HUES6 (cell line): ENCODE results near the gene ADGRL3.

ENCODE experiments used
- H3K27ac ChIP-seq: 2 replicates; pipeline ENCODE4 v1.7.0; 2013; ENCODE audit warnings: low read depth, mild to moderate bottlenecking, low read length, inconsistent platforms
- H3K27me3 ChIP-seq: 2 replicates; pipeline ENCODE4 v1.6.1; 2013; ENCODE audit warnings: low read length; ENCODE audit not compliant: control insufficient read depth, insufficient read depth
- H3K36me3 ChIP-seq: 2 replicates; pipeline ENCODE4 v1.6.1; 2013; ENCODE audit warnings: low read length; ENCODE audit not compliant: control insufficient read depth, insufficient read depth
- H3K4me1 ChIP-seq: 2 replicates; pipeline ENCODE4 v1.6.1; 2013; ENCODE audit warnings: low read length; ENCODE audit not compliant: control insufficient read depth, insufficient read depth
- H3K4me3 ChIP-seq: 2 replicates; pipeline ENCODE4 v1.5.1; 2013; ENCODE audit warnings: low read depth, low read length
- H3K9ac ChIP-seq: one replicate; pipeline ENCODE4 v1.6.1; 2013; ENCODE audit warnings: mild to moderate bottlenecking, low read length
- H3K9me3 ChIP-seq: 2 replicates; pipeline ENCODE4 v1.6.1; 2013; ENCODE audit warnings: low read depth, low read length; ENCODE audit not compliant: control insufficient read depth, insufficient read depth

ADGRL3 gene

GRCh38 chr4:61571761-61572559 is 371.8 kb downstream of the ADGRL3 start:
- Histone ChIP-seq H3K4me3 (no peak overlapping the region), H3K9ac (no peak overlapping the region), H3K27ac (no peak overlapping the region), H3K27me3 (no peaks in the 10 kb centered on the region), H3K9me3 (no peaks in the 10 kb centered on the region), H3K4me1 (no peaks in the 10 kb centered on the region), H3K36me3 (no peaks in the 10 kb centered on the region)

- no peaks in the 10 kb centered on the region for H3K27me3 ChIP-seq
- no peak overlapping the region for H3K9ac ChIP-seq
- H3K4me1 ChIP-seq: no peaks in the 10 kb centered on the region
- no peak overlapping the region for H3K4me3 ChIP-seq
- H3K27ac ChIP-seq: no peak overlapping the region
- H3K9me3 ChIP-seq: no peaks in the 10 kb centered on the region
- no peaks in the 10 kb centered on the region for H3K36me3 ChIP-seq
These were observed 375.7 kb downstream of the ADGRL3 start for GRCh38 chr4:61575796-61576195.

- no peak overlapping the region for H3K4me3 ChIP-seq
- H3K4me1 ChIP-seq: peaks cover 5% of the 10 kb centered on the region; the same call in 1 of the 2 replicates
These were observed 379.7 kb downstream of the ADGRL3 start for GRCh38 chr4:61579786-61580185.

GRCh38 chr4:61580721-61581377 is 380.7 kb downstream of the ADGRL3 start:
- Histone ChIP-seq H3K36me3 (no peaks in the 10 kb centered on the region), H3K27me3 (no peaks in the 10 kb centered on the region), H3K9ac (no peak overlapping the region), H3K27ac (no peak overlapping the region), H3K4me3 (no peak overlapping the region), H3K9me3 (no peaks in the 10 kb centered on the region), H3K4me1 (peaks cover 5% of the 10 kb centered on the region; the same call in 1 of the 2 replicates)

More at GRCh38 chr4:61579786-61580185, 379.7 kb downstream of the ADGRL3 start:
- Histone ChIP-seq H3K27me3 (no peaks in the 10 kb centered on the region), H3K9me3 (no peaks in the 10 kb centered on the region), H3K9ac (no peak overlapping the region), H3K36me3 (no peaks in the 10 kb centered on the region), H3K27ac (no peak overlapping the region)

- Histone ChIP-seq H3K9ac (no peak overlapping the region), H3K27ac (no peak overlapping the region)
These were observed 383.6 kb downstream of the ADGRL3 start for GRCh38 chr4:61583696-61584095.

GRCh38 chr4:61588621-61589402 is 388.7 kb downstream of the ADGRL3 start:
- Histone ChIP-seq H3K9ac (no peak overlapping the region), H3K27me3 (no peaks in the 10 kb centered on the region), H3K9me3 (no peaks in the 10 kb centered on the region), H3K27ac (no peak overlapping the region), H3K4me3 (no peak overlapping the region), H3K4me1 (peaks cover 3% of the 10 kb centered on the region; the same call in 1 of the 2 replicates), H3K36me3 (no peaks in the 10 kb centered on the region)

More at GRCh38 chr4:61583696-61584095, 383.6 kb downstream of the ADGRL3 start:
- no peaks in the 10 kb centered on the region for H3K9me3 ChIP-seq
- H3K4me3 ChIP-seq: no peak overlapping the region
- H3K27me3 ChIP-seq: no peaks in the 10 kb centered on the region
- peaks cover 5% of the 10 kb centered on the region; the same call in 1 of the 2 replicates for H3K4me1 ChIP-seq
- H3K36me3 ChIP-seq: no peaks in the 10 kb centered on the region

GRCh38 chr4:61590881-61591280 is 390.8 kb downstream of the ADGRL3 start:
- Histone ChIP-seq H3K9ac (no peak overlapping the region), H3K4me1 (no peaks in the 10 kb centered on the region), H3K9me3 (no peaks in the 10 kb centered on the region), H3K36me3 (no peaks in the 10 kb centered on the region), H3K27ac (no peak overlapping the region), H3K27me3 (no peaks in the 10 kb centered on the region), H3K4me3 (no peak overlapping the region)

- no peak overlapping the region for H3K27ac ChIP-seq
- H3K27me3 ChIP-seq: no peaks in the 10 kb centered on the region
- no peak overlapping the region for H3K4me3 ChIP-seq
- H3K4me1 ChIP-seq: no peaks in the 10 kb centered on the region
- no peaks in the 10 kb centered on the region for H3K36me3 ChIP-seq
- no peaks in the 10 kb centered on the region for H3K9me3 ChIP-seq
- no peak overlapping the region for H3K9ac ChIP-seq
These were observed 396.6 kb downstream of the ADGRL3 start for GRCh38 chr4:61596606-61597340.

GRCh38 chr4:61603086-61603485 is 403.0 kb downstream of the ADGRL3 start:
- Histone ChIP-seq H3K4me3 (no peak overlapping the region), H3K4me1 (no peaks in the 10 kb centered on the region), H3K9ac (no peak overlapping the region), H3K27ac (no peak overlapping the region), H3K9me3 (peaks cover 3% of the 10 kb centered on the region; the same call in 1 of the 2 replicates), H3K27me3 (no peaks in the 10 kb centered on the region), H3K36me3 (no peaks in the 10 kb centered on the region)

- no peak overlapping the region for H3K27ac ChIP-seq
- no peak overlapping the region for H3K4me3 ChIP-seq
- no peaks in the 10 kb centered on the region for H3K4me1 ChIP-seq
- peaks cover 3% of the 10 kb centered on the region; the same call in 1 of the 2 replicates for H3K9me3 ChIP-seq
- no peaks in the 10 kb centered on the region for H3K36me3 ChIP-seq
- H3K27me3 ChIP-seq: no peaks in the 10 kb centered on the region
- no peak overlapping the region for H3K9ac ChIP-seq
These were observed 403.9 kb downstream of the ADGRL3 start for GRCh38 chr4:61604054-61604453.
